Fibroblast of lung (primary cell): Measurements from ENCODE around the gene NKX6-2. TPM values are rescaled to one million over a fixed set of nuclear protein-coding genes. Genes with fewer than 3 reads are reported as not detected.

Source experiments
- DNase-seq, 2 donors: peaks; one replicate each; pipeline versions ENCODE4 v3.0.0 to v3.0.0-alpha.2; 2010; ENCODE audit warnings: low read depth in 2 of 2
- H2AFZ ChIP-seq: 2 replicates; pipeline ENCODE4 v1.5.1; 2012; ENCODE audit warnings: low read length, control low read depth, inconsistent platforms
- H3K27ac ChIP-seq: 2 replicates; pipeline ENCODE4 v1.5.1; 2011; ENCODE audit warnings: low read length, control low read depth; ENCODE audit not compliant: insufficient read depth
- H3K27me3 ChIP-seq: 2 replicates; pipeline ENCODE4 v1.5.1; 2011; ENCODE audit warnings: mild to moderate bottlenecking, low read length; ENCODE audit not compliant: control insufficient read depth, insufficient read depth
- H3K36me3 ChIP-seq: 2 replicates; pipeline ENCODE4 v1.5.1; 2011; ENCODE audit warnings: low read length; ENCODE audit not compliant: control insufficient read depth, insufficient read depth
- H3K4me1 ChIP-seq: 2 replicates; pipeline ENCODE4 v1.5.1; 2011; ENCODE audit warnings: low read length; ENCODE audit not compliant: control insufficient read depth, insufficient read depth; ENCODE audit errors: extremely low read depth
- H3K4me2 ChIP-seq: 2 replicates; pipeline ENCODE4 v1.5.1; 2011; ENCODE audit warnings: low read length, control low read depth; ENCODE audit not compliant: insufficient read depth; ENCODE audit errors: extremely low read depth
- H3K4me3 ChIP-seq, 4 experiments: fragments of 200-600 bp in 1 of 4; sonication (generic) in 1 of 4; replicated peaks in 1 of 4; 2 replicates each; pipeline ENCODE4 v1.5.1; 2011 to 2016; ENCODE audit warnings: low read length in 4 of 4, low read depth in 3 of 4, mild to moderate bottlenecking in 3 of 4, control low read depth in 2 of 4, inconsistent platforms in 1 of 4, mixed read lengths in 1 of 4; ENCODE audit not compliant: insufficient read depth in 1 of 4; ENCODE audit errors: control extremely low read depth in 1 of 4
- H3K79me2 ChIP-seq: 2 replicates; pipeline ENCODE4 v1.5.1; 2012; ENCODE audit warnings: mild to moderate bottlenecking, low read length, inconsistent platforms; ENCODE audit not compliant: control insufficient read depth, insufficient read depth
- H3K9ac ChIP-seq: 2 replicates; pipeline ENCODE4 v1.5.1; 2011; ENCODE audit warnings: mild to moderate bottlenecking, low read length, control low read depth; ENCODE audit not compliant: insufficient read depth
- H3K9me3 ChIP-seq: 2 replicates; pipeline ENCODE4 v1.5.1; 2012; ENCODE audit warnings: low read depth, low read length; ENCODE audit not compliant: control insufficient read depth, insufficient read depth
- H4K20me1 ChIP-seq: 2 replicates; pipeline ENCODE4 v1.5.1; 2011; ENCODE audit warnings: low read length; ENCODE audit not compliant: control insufficient read depth, insufficient read depth; ENCODE audit errors: extremely low read depth
- CTCF ChIP-seq, 2 donors: IDR thresholded peaks in 1 of 2; conservative IDR thresholded peaks in 1 of 2; 1 replicate in 1 of 2; 2 replicates in 1 of 2; pipeline ENCODE4 v1.5.1; 2011 to 2012; ENCODE audit warnings: low read length in 2 of 2, control low read depth in 1 of 2, inconsistent platforms in 1 of 2, low read depth in 1 of 2, mild to moderate bottlenecking in 1 of 2
- EZH2 ChIP-seq: IDR thresholded peaks from 2 replicates; pipeline ENCODE4 v1.5.1; 2012; ENCODE audit warnings: low read length, control low read depth, mild to moderate bottlenecking; ENCODE audit errors: missing control alignments
- polyA plus RNA-seq, 2 donors: library from polyadenylated mRNA; depleted of rRNA in 1 of 2; stranded (reverse) in 1 of 2; unstranded in 1 of 2; fragments of >200 nt; gene quantifications; 2 replicates each; pipeline ENCODE4 v1.2.1, GENCODE V29; 2011 to 2012; ENCODE audit warnings: missing spikeins in 1 of 2
- total RNA-seq: library from RNA; depleted of rRNA; stranded (reverse); fragments of >200 nt; gene quantifications from 2 replicates; pipeline ENCODE4 v1.2.1, GENCODE V29; 2014

The NKX6-2 gene
- total and polyA plus RNA-seq, 2 donors (not counting 1 experiment from before 2014, with no cell fraction given): not detected

- DNase-seq: no peak
- no peak overlapping the region for H3K9ac ChIP-seq
- no peak overlapping the region for H3K27ac ChIP-seq
- no peak overlapping the region for H2AFZ ChIP-seq
- H3K9me3 ChIP-seq: no peaks in the 10 kb centered on the region
- H3K4me3 ChIP-seq: no peak overlapping the region
- no peaks in the 10 kb centered on the region for H3K4me1 ChIP-seq
- H3K27me3 ChIP-seq: peaks cover 28% of the 10 kb centered on the region
- H3K4me2 ChIP-seq: no peak overlapping the region
- no peaks in the 10 kb centered on the region for H3K36me3 ChIP-seq
- TF ChIP-seq CTCF (conservative IDR thresholded peaks at IDR 0.05 in 1 of 2, IDR thresholded peaks at IDR 0.05 in 1 of 2; ENCODE audit: low read depth in 1 of 2, low read length in 2 of 2) (no peak), EZH2 (no peak)
- no peaks in the 10 kb centered on the region for H4K20me1 ChIP-seq
- no peaks in the 10 kb centered on the region for H3K79me2 ChIP-seq
Measured at GRCh38 chr10:132789659-132790148, 3.8 kb upstream of the NKX6-2 start.

GRCh38 chr10:132788831-132789219 is 2.9 kb upstream of the NKX6-2 start:
- no peak overlapping the region for H3K4me3 ChIP-seq
- no peaks in the 10 kb centered on the region for H3K4me1 ChIP-seq
- no peak overlapping the region for H2AFZ ChIP-seq
- no peak for TF ChIP-seq CTCF (conservative IDR thresholded peaks at IDR 0.05 in 1 of 2, IDR thresholded peaks at IDR 0.05 in 1 of 2; ENCODE audit: low read depth in 1 of 2, low read length in 2 of 2)
- TF ChIP-seq EZH2: no peak
- DNase-seq: no peak
- H3K36me3 ChIP-seq: no peaks in the 10 kb centered on the region
- no peak overlapping the region for H3K9ac ChIP-seq
- no peak overlapping the region for H3K27ac ChIP-seq
- H4K20me1 ChIP-seq: no peaks in the 10 kb centered on the region
- peaks cover 33% of the 10 kb centered on the region for H3K27me3 ChIP-seq
- no peaks in the 10 kb centered on the region for H3K79me2 ChIP-seq
- no peak overlapping the region for H3K4me2 ChIP-seq
- H3K9me3 ChIP-seq: no peaks in the 10 kb centered on the region

- no peaks in the 10 kb centered on the region for H3K9me3 ChIP-seq
- H3K4me3 ChIP-seq: no peak overlapping the region
- H3K27me3 ChIP-seq: peaks cover 33% of the 10 kb centered on the region
- no peaks in the 10 kb centered on the region for H3K36me3 ChIP-seq
- DNase-seq: peak; percentile 18 to 24
- H3K79me2 ChIP-seq: no peaks in the 10 kb centered on the region
- no peak overlapping the region for H3K27ac ChIP-seq
- no peak overlapping the region for H2AFZ ChIP-seq
- TF ChIP-seq EZH2 (peak; percentile 77), CTCF (conservative IDR thresholded peaks at IDR 0.05 in 1 of 2, IDR thresholded peaks at IDR 0.05 in 1 of 2; ENCODE audit: low read depth in 1 of 2, low read length in 2 of 2) (peak in 1 of 2 donors; percentile 23)
- no peak overlapping the region for H3K9ac ChIP-seq
- no peaks in the 10 kb centered on the region for H4K20me1 ChIP-seq
- H3K4me2 ChIP-seq: no peak overlapping the region
- H3K4me1 ChIP-seq: no peaks in the 10 kb centered on the region
Measured at GRCh38 chr10:132788180-132788830, 2.4 kb upstream of the NKX6-2 start.
